NCI-H1105 (cell line): ENCODE results near the gene KRTAP9-6.
"Not testable (repeated sequence)": the region's sequence is repeated elsewhere in the genome, so short reads cannot be mapped to it uniquely, and the experiment has no call there.

ENCODE experiments used
- DNase-seq: peaks from one replicate; lab custom pipeline; 2025; lab: John Stamatoyannopoulos, UW

Gene KRTAP9-6

GRCh38 chr17:41271858-41272257, 6.7 kb downstream of the KRTAP9-6 start:
- DNase-seq = no peak

DNA sequence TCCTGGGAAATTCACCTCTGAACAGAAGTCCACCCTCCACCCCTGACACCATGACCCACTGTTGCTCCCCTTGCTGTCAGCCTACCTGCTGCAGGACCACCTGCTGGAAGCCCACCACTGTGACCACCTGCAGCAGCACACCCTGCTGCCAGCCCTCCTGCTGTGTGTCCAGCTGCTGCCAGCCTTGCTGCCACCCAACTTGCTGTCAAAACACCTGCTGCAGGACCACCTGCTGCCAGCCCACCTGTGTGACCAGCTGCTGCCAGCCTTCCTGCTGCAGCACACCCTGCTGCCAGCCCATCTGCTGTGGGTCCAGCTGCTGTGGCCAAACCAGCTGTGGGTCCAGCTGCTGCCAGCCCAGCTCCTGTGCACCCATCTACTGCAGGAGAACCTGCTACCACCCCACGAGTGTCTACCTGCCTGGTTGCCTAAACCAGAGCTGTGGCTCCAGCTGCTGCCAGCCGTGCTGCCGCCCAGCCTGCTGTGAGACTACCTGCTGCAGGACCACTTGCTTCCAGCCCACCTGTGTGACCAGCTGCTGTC, 10.5 kb downstream of the KRTAP9-6 start, which contains the start of gene KRTAP9-7:
TSS of gene KRTAP9-7 (plus strand) at position 51 of the 543 bp plus-strand sequence. CDS start at position 51, 0 bp downstream.
- not testable (repeated sequence) for DNase-seq

- no peak for DNase-seq
These were observed 13.2 kb downstream of the KRTAP9-6 start for GRCh38 chr17:41278176-41278955.

GRCh38 chr17:41284043-41284442, 18.9 kb downstream of the KRTAP9-6 start:
- no peak for DNase-seq

DNA sequence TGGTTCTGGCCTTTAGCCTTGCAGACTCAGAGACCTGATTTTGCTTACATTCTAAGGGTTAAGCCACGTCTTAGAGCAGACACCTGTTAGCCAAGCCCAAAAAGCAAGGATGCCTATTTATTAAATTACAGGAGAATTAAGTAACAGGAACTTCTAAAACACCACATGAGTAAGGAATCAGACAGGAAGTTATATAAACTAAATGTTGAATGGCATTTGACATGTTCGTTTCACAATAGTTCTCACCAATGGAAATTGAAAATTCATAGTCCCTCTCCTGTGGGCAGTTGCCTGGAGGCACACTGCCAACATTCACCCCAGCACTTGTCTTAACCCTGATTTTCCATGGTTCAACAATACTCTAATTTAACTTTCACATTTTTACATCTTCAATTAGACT, 19.4 kb downstream of the KRTAP9-6 start:
- DNase-seq = no peak

GRCh38 chr17:41287050-41287449, 21.9 kb downstream of the KRTAP9-6 start:
- DNase-seq = no peak

- no peak for DNase-seq
These were observed 28.8 kb downstream of the KRTAP9-6 start for GRCh38 chr17:41294016-41294415.

DNA sequence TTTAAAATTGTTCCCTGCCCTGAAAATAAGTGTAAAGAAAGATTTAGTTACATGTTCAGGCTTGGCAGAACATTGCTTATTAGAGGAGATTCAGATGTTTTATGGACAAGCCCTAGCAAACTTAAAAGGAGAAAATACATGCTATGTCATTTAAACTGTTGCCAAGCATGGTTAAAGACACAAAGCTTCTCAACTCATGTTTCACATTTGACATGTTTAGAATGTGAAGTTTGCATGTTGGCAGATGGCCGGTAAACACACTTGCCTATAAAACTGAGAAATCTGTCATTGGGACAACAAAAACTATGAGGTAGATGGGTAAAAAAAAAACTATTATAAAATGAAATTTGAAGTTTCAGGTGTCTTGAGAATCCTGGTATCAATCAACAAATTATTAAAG, 31.7 kb downstream of the KRTAP9-6 start:
- DNase-seq = no peak

GRCh38 chr17:41298458-41299135, 33.4 kb downstream of the KRTAP9-6 start:
- no peak for DNase-seq

DNA sequence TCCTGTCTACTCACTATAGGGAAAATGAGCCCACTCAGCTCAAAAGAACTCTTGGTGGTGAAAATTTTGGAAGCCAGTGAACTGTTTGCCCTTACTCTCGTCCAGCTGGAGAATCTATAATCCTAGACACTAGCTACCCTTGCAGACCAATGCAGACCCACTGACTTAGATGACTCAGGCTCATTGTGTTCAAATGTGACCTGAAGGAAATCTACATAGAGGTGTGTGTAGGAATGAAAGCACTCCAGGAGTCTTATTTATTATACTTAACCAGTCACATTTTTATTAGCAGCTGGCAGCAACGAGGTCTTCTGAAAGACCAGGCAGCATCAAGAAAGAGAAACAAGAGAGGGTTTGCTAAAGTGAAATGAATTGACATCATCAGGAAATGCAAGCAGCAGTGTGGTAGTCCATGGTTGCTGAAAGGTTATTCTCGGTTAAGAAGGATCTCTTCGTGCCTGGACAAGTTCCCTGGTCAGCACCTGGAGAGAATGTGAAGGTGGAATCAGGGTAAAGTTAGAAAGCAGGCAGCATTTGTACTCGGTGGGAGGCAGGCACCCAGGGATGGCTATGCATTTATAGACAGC, 36.1 kb downstream of the KRTAP9-6 start:
- no peak for DNase-seq

GRCh38 chr17:41301916-41302901, 37.0 kb downstream of the KRTAP9-6 start, which contains the start of gene KRTAP29-1:
Gene KRTAP29-1, minus strand, starts transcription at chr17:41302851. Its CDS starts 0 bp downstream, at chr17:41302851.
- no peak for DNase-seq

GRCh38 chr17:41302981-41303380, 37.8 kb downstream of the KRTAP9-6 start:
- DNase-seq = no peak

GRCh38 chr17:41304091-41304490, 38.9 kb downstream of the KRTAP9-6 start:
- DNase-seq = no peak

- no peak for DNase-seq
These were observed 42.5 kb downstream of the KRTAP9-6 start for GRCh38 chr17:41307647-41308046.

- no peak for DNase-seq
These were observed 43.2 kb downstream of the KRTAP9-6 start for GRCh38 chr17:41308251-41308917.

DNA sequence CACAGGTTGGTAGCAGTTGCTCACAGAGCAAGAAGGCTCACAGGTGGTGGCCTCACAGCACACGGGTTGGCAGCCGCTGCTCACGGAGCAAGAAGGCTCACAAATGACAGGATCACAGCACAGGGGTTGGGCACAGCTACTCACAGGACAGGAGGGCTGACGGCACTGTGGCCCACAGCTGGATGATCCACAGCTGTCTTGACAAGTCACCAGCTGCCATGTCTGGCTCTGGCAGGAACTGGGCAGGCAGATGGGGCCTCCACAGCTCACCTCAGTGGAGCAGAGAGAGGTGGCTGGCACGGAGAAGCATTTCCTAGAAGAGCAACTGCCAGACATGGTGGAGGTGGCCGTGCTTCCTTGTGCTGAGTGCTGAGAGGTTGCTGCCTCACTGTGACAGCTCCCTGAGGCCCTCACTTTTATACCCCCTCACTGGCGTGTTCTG, 43.8 kb downstream of the KRTAP9-6 start, which contains the start of gene KRTAP16-1:
TSS of gene KRTAP16-1 (minus strand) at position 392 of the 442 bp plus-strand sequence. CDS start at position 336, 56 bp downstream.
- DNase-seq = no peak

- no peak for DNase-seq
These were observed 45.9 kb downstream of the KRTAP9-6 start for GRCh38 chr17:41311111-41311510.

DNA sequence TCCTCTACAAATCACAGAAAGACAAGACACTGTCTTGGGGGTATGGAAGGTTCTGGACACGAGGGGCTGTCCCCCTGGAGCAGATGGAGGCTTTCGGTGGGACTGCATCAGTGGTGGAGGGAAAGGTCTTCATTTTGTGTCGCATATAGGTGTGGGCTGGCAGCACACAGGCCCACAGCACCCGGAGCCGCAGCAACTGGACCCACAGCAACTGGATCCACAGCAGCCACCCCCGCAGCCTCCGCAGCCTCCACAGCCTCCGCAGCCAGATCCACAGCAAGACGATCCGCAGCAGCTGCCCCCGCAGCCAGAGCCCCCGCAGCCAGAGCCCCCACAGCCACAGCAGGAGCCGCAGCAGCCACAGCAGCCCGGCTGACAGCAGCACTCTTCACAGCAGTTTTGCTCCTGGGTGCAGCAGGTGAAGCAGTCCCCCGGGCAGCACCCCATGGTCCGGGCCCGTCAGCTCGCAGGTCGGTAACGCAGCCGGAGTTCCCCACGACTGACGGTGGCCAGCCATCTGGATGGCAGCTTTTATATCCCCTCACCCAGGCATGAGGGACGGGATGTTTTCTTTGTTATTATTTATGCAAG, 50.1 kb downstream of the KRTAP9-6 start, which contains the start of gene KRTAP17-1:
TSS of gene KRTAP17-1 (minus strand) at position 507 of the 591 bp plus-strand sequence. CDS start at position 447, 60 bp downstream.
- no peak for DNase-seq
